ENCODE data around the gene MISP3. TPM values are rescaled to one million over a fixed set of nuclear protein-coding genes. Genes with fewer than 3 reads are reported as not detected.

Gene MISP3
- polyA plus RNA-seq, 1 donor (not counting 4 experiments of a cell fraction or from before 2014, with no cell fraction given), result 0.79 TPM

GRCh38 chr19:14089662-14090508 is 17.3 kb downstream of the MISP3 start:
- Histone ChIP-seq H3K9me3 (ENCODE audit: control insufficient read depth, low read depth, low read length) (peaks cover 5% of the 10 kb centered on the region), H3K9ac (ENCODE audit: control insufficient read depth, extremely low read depth, insufficient read depth, low read length) (no peak overlapping the region), H3K9me1 (ENCODE audit: control insufficient read depth, extremely low read depth, insufficient read depth, low read length) (no peaks in the 10 kb centered on the region), H3K79me2 (ENCODE audit: control insufficient read depth, insufficient read depth, low read length) (no peaks in the 10 kb centered on the region), H3K36me3 (ENCODE audit: control insufficient read depth in 2 of 2, extremely low read depth in 1 of 2, insufficient read depth in 2 of 2, low read length in 2 of 2) (peaks cover 4 to 5% of the 10 kb centered on the region in 2 experiments), H3K4me3 (ENCODE audit: control insufficient read depth in 2 of 3, extremely low read depth in 1 of 3, insufficient read depth in 2 of 3, low read depth in 1 of 3, low read length in 3 of 3) (peak overlapping the region; percentile 43 to 72 (median 54)), H3K27me3 (ENCODE audit: control insufficient read depth, extremely low read depth, insufficient read depth, low read length) (no peaks in the 10 kb centered on the region), H2AFZ (ENCODE audit: control insufficient read depth, low read length) (no peak overlapping the region), H3K27ac (ENCODE audit: control insufficient read depth, insufficient read depth, low read length) (no peak overlapping the region), H4K20me1 (ENCODE audit: control insufficient read depth, extremely low read depth, insufficient read depth, low read length) (no peaks in the 10 kb centered on the region), H3K4me1 (ENCODE audit: control insufficient read depth, extremely low read depth, insufficient read depth, low read length) (no peaks in the 10 kb centered on the region), H3K4me2 (ENCODE audit: control insufficient read depth, extremely low read depth, insufficient read depth, low read depth, low read length) (peak overlapping the region; percentile 60)
- TF ChIP-seq CTCF (optimal IDR thresholded peaks at IDR 0.05 in 1 of 3, IDR thresholded peaks at IDR 0.05 in 1 of 3, conservative IDR thresholded peaks at IDR 0.05 in 1 of 3; ENCODE audit: extremely low read depth in 1 of 3, insufficient read depth in 2 of 3, low read length in 3 of 3) (peak in 1 of 3 experiments; percentile 31), EZH2 (IDR thresholded peaks at IDR 0.05; ENCODE audit: low read length) (no peak)
- dilution Hi-C loops (cut with MboI; ENCODE audit: extremely low pct_ligation_motif_present, low sequenced_read_pairs), result no loop called here
- no peak for FAIRE-seq
- no peak for DNase-seq (ENCODE audit: low read depth, low spot score)

GRCh38 chr19:14090509-14091080 is 18.0 kb downstream of the MISP3 start, which contains the start of gene SAMD1:
SAMD1 (minus strand) TSS chr19:14090751.
- no peak within 1 kb of the TSS for H3K27ac ChIP-seq (ENCODE audit: control insufficient read depth, insufficient read depth, low read length)
- H3K9me1 ChIP-seq (ENCODE audit: control insufficient read depth, extremely low read depth, insufficient read depth, low read length), result no peaks in the 10 kb centered on the region
- H3K4me3 ChIP-seq (ENCODE audit: control insufficient read depth in 2 of 3, extremely low read depth in 1 of 3, insufficient read depth in 2 of 3, low read depth in 1 of 3, low read length in 3 of 3), result peak within 1 kb of the TSS; percentile 58 to 80 (median 71)
- FAIRE-seq (no peak), DNase-seq (ENCODE audit: low read depth, low spot score) (no peak)
- peak within 1 kb of the TSS; percentile 93 for H3K4me2 ChIP-seq (ENCODE audit: control insufficient read depth, extremely low read depth, insufficient read depth, low read depth, low read length)
- H3K36me3 ChIP-seq (ENCODE audit: control insufficient read depth in 2 of 2, extremely low read depth in 1 of 2, insufficient read depth in 2 of 2, low read length in 2 of 2), result peaks cover 4 to 5% of the 10 kb centered on the region in 2 experiments
- H3K9me3 ChIP-seq (ENCODE audit: control insufficient read depth, low read depth, low read length), result peaks cover 5% of the 10 kb centered on the region
- H2AFZ ChIP-seq (ENCODE audit: control insufficient read depth, low read length), result peak within 1 kb of the TSS; percentile 44
- no peaks in the 10 kb centered on the region for H3K79me2 ChIP-seq (ENCODE audit: control insufficient read depth, insufficient read depth, low read length)
- H3K9ac ChIP-seq (ENCODE audit: control insufficient read depth, extremely low read depth, insufficient read depth, low read length), result peak within 1 kb of the TSS; percentile 62
- dilution Hi-C loops (cut with MboI; ENCODE audit: extremely low pct_ligation_motif_present, low sequenced_read_pairs), result no loop called here
- TF ChIP-seq CTCF (optimal IDR thresholded peaks at IDR 0.05 in 1 of 3, IDR thresholded peaks at IDR 0.05 in 1 of 3, conservative IDR thresholded peaks at IDR 0.05 in 1 of 3; ENCODE audit: extremely low read depth in 1 of 3, insufficient read depth in 2 of 3, low read length in 3 of 3) (no peak), EZH2 (IDR thresholded peaks at IDR 0.05; ENCODE audit: low read length) (no peak)
- no peaks in the 10 kb centered on the region for H3K4me1 ChIP-seq (ENCODE audit: control insufficient read depth, extremely low read depth, insufficient read depth, low read length)
- no peaks in the 10 kb centered on the region for H4K20me1 ChIP-seq (ENCODE audit: control insufficient read depth, extremely low read depth, insufficient read depth, low read length)
- H3K27me3 ChIP-seq (ENCODE audit: control insufficient read depth, extremely low read depth, insufficient read depth, low read length), result no peaks in the 10 kb centered on the region
